AG08395 (cell line): ENCODE measurements around the gene CCDC28A.
"Not testable (repeated sequence)": the region's sequence is repeated elsewhere in the genome, so short reads cannot be mapped to it uniquely, and the experiment has no call there.

ENCODE experiments used
- DNase-seq: peaks from one replicate; pipeline ENCODE4 v3.0.0; 2012; ENCODE audit warnings: mixed read lengths, low spot score

The CCDC28A gene

DNA sequence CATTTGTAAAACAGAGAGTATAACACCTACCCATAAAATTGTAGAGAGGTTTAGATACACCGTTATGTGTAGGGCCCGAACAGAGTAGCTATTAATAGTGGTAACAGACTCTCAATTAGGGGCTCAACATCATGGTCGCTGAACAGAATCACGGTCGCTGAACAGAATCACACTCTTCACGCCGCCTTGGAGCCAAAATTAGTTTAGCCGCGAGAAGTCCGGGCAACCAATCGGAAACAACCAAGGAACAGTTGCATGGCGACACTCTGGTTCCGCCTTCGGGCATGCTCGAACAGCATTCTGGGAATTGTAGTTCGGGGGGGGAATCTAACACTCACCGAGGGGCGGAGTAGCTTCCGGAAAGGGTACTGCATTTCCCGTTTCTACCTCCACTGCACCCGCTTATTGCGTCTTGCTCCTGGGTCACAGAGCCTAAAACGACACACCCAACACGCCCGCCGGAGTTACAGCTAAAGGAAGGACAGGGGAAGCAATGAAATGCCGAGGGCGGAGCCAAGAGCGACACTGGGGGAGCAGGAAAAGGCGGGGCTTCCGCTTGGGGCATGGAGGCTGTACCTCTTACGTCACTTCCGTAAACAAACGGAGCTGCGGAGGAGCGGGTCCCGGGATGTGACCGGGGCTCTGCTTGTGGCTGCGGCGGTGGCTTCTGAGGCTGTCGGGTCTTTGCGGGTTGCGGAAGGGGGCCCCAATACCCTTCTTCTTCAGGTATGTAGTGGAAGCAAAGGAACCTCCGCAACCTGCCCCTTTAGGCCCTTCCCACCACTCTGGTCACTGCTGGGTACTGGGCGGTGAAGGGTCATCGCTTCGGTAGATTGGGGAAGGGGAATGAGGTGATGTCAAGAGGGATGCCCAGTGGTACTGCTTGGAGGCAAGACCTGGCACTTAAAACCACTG lies at the start of gene CCDC28A:
Gene CCDC28A, plus strand, starts transcription at position 593 of the 915 bp plus-strand sequence. CDS start 2,352 bp downstream, outside the sequence.
- peak; percentile 97 for DNase-seq

DNA sequence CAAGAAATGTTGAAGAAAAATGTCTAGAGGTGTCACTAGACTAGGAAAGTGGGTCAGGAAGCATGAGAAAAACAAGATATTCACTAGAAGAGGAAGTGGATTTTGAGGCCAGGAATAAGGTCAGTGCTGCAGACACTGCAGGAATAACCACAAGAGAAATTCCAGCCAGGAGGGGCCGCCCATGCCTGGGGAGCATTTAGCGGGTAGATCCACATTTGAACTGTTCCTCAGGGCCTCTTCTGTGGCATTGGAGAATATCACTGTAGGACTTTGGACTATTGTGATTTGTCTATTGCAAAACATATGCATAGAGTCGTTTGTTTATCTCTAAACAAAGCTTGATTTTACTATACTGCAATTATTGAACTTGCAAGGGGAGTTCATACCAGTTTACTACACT lies 49.6 kb upstream of the CCDC28A start:
- no peak for DNase-seq

DNA sequence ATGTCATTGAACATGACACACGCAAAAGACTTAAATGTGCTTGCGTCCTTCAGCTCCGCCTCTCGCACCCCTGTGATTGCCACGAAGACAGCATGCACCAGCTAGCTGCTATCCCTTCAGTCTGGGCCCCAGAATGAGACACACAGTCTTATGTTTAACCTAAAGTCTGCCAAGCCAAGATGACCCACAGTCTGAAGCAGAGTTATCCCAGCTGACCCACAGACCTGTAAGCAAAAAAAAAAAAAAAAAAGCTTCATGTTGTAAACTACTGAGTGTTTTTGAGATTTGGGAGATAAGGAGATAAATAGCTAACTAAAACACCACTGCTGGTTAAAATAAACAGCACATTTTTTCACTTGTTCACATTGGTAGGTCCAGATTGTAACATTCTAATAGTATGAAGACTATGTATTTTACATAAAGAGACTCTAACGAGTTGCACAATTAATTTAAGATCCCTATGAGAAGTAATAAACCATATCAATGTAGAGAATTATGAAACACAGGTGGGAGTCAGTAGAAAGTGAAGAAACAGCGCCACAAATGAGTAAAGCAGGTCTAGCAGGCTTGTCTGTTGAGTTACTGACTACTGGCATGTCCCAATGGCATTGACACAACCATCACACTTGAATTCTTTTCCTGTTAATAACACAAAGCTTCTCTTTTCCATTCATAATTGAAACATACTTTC lies 47.4 kb upstream of the CCDC28A start:
- DNase-seq, result no peak

DNA sequence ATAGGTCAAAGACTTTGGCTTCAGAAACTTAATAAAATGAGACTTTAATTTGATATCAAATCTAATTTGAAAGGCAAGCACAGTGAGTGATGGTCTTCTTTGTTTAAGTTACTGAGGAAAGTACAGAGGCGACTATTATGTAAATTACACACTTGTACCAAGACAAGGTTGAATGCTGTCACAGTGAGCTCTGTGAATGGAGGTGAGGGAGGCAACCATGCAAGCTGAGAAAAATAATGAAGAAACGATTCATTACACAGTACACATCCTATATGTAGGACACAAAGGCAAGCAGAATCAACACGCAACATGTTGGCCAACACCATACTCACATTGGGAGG lies 46.8 kb upstream of the CCDC28A start:
- no peak for DNase-seq

DNA sequence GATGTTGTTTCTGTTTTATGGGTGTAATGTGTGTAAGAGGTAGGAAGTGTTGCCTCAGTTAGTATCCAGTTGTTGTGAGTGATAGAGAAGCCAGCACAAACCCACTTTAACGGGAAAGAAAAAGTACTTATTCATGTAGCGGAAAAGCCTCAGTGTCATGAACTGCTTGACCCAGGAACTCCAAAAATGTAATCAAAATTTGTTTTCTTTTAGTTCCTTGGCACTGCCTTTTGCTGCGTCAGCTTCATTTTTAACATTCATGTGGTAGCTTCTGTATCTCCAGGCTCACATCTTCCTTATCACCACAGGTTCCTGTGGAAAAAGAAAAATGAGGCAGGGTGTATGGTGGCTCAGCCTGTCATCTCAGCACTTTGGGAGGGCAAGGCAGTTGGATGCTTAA lies 46.4 kb upstream of the CCDC28A start:
- no peak for DNase-seq

DNA sequence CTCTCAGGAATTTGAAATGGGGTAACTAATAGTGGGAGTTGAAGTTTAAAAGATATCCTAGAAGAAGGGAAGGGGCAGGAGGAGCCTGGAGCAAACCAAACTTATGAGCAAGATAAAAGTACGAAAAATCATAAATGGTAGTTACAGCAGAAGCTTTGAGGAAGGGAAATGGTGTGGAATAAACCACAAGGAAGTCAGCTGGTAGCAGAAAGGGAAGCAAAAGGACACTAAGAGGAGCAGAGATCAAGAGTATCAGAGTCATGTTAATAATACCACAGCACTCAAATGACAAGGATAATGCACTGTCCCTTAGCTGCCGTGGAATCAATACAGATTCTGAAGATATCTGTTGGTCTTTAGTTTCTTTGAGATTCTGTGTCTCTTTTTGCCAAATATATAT lies 44.9 kb upstream of the CCDC28A start:
- DNase-seq, result no peak

DNA sequence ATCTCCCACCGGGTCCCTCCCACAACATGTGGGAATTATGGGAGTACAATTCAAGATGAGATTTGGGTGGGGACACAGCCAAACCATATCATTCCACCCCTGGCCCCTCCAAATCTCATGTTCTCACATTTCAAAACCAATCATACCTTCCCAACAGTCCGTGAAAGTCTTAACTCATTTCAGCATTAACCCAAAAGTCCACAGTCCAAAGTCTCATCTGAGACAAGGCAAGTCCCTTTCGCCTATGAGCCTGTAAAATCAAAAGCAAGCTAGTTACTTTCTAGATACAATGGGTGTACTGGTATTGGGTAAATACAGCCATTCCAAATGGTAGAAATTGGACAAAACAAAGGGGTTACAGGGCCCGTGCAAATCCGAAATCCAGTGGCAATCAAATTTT lies 43.5 kb upstream of the CCDC28A start:
- DNase-seq, result not testable (repeated sequence)

DNA sequence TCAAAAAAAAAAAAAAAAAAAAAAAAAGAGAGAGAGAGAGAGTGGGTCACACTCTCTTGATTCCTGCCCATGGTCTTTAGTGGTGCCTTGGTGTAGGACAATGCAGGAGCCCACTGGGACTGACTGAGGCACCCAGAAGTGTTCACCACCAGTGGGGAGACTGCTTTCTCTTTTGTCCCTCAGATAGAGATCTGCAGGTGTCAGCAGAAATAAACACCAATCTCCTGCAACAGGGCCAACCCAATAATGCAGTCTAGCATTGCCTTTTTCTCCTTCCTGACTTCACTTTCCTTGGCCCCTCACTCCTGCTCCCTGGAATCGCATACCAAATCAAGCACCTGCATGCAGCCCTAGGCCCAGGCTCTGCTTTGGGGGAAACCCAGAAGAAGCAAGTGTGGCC lies 39.0 kb upstream of the CCDC28A start:
- DNase-seq, result no peak

DNA sequence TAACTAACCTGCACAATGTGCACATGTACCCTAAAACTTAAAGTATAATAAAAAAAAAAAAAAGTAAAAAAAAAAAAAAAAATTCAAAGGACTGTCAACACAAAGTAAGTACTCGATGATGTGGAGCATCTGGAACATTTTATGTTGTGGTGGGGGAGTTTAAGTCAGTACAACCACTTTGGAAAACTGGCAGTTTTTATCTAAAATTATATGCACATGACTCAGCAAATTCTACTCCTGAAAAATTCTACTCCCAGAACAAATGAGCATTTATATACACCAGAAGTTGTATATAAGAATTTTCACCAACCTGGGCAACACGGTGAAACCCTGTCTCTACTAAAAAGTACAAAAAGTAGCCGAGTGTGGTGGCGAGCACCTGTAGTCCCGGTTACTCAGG lies 36.9 kb upstream of the CCDC28A start:
- no peak for DNase-seq

DNA sequence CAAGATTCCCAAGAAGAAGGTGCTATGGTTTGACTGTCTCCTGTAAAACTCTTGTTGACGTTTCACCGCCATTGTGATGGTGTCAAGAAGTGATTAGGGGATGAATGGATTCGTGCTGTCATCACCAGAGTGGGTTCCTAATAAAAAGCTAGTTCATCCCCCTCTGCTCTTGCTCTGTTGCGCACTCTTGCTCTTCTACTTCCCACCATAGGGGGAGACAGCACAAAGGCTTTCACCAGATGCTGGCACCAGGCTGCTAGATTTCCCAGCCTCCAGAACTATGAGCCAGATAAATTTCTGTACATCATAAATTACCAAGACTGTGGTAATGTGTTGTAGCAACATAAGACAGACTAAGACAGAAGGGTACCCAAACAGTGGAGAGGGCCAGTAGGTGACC lies 21.6 kb upstream of the CCDC28A start:
- no peak for DNase-seq

DNA sequence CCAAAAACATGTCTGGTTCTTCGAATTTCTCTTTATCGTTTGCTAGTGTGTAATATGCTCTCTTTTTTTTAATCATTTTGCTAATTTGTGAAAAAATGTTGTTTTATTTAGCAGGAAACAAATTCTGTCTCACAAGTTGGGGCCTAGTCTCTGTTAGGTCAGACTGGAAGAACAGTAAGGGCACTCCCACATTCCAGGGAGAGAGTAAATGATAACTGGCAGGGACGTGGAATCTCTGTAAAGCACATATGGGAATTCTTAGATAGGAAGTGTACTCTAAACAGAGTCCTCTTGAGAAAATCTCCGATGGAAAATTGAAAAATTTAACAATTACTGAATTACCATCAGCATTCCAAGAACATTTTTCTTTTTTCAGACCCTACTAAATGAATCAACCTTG lies 16.4 kb upstream of the CCDC28A start:
- DNase-seq, result no peak

DNA sequence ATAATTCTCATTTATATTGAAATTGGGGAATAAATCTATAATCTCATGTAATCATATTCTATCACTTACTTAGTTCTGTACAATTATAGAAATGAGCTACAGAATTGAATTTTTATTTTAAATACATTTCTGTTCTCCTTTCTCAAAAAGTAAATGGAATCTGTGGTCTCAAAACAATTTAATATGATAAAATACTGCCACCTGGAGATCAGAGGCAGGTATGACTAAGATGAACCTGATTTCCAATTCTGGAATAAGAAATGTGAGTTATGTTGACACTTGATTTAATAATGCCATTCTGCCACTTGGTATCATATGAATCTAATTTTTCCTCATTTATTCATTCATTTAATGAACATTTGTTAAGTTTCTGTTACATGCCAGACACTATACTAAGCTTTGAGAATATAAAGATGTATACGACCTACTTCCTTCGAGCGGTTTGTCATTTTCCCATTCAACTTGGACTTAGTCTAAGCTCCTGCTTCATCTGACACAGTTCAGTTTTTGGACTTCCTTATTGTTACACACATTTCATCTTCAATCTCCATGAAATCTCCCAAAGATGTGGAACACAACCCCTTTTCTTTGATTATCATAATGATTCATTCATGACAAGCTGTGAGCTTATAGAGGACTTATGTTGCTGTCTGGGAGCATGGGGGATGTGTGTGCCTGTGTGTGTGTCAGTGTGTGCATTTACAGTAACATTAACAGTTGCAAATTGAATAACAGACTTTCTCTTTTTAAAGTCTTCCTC lies 7.5 kb upstream of the CCDC28A start:
- DNase-seq, result peak; percentile 53

DNA sequence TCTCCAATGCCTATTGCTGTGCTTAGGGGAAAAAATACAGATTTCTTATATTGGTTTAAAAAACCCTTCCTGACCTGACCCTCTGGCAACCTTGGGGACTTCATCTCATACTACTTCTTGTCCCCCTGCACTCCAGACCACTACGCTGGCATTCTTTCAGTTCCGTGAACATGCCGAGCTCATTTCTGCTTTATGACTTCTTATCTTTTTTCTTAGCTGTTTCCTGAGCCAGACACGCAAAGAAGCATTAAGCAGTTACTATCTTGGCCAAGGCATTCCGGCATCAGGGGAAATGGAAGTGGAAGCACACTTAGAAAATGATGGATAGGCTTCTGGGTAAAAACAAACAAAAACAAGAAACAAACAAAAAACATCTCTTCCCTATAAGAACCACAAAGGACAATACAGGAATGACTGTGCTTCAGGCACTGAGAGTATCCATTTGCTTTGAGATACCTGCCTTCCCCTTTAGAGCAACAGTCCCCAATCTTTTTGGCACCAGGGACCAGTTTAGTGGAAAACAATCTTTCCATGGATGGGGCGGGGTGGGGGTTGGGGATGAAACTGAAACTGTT lies 4.4 kb upstream of the CCDC28A start:
- no peak for DNase-seq

DNA sequence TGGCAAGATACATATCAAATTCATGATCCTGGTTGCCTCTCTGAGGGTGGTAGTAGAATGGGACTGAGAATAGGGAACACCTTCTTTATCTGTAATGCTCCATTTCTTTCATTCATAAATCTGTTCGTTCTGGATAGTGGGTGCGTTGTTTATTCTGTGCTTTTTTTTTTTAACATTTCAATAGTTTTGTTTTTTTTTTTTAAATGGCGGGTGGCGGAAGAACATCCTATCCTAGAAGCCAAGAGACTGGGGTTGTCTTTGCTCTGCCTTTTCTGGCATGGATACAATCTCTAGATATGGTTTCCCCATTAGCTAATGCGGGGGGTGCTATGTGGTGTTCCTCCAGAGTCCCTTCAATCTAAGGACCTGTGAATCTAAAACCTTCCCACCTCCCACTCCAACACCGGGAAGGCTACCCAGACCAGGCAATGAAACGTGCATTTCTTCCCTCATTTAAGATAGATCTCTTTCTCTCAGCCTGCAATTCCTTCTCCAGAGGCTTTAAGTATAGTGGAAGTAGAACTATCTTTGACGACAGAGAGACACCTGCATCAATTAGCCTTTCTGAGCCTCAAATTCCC lies 883 bp upstream of the CCDC28A start:
- DNase-seq, result no peak

DNA sequence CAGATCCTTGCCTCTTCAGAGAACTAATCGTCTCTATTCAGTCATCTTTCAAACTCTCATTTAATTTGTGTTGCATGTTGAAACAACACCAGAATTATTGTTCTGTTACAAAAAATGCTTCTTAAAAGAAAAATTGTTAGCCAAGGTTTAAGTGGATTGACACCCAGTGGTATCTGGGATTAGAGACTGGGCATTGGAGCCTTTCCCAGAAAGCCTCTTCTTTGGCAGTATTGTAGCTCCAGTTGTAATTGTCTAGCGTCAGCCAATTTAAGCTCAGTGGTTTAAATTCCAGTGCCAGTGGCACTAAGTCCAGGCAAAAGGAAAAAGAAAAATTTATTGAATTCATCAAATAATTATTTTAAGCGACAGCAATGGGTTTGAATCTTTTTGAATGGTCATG lies 801 bp downstream of the CCDC28A start:
- DNase-seq, result peak; percentile 12

DNA sequence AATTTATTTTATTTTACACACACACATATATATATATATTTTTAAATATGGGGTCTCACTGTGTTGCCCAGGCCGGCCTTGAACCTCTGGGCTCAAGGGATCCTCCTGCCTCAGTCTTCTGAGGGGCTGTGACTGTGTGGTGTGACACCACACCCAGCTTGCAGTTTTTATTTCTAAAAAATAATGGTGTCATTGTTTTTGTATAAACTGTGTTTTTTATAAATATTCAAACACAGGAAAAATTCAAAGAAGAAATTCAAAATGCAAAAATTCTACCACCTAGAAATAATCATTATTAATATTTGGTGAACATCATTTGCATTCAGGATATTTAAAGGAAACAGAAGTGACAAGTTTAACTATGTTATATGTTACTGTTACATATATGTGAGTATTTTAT lies 3.1 kb downstream of the CCDC28A start:
- no peak for DNase-seq

DNA sequence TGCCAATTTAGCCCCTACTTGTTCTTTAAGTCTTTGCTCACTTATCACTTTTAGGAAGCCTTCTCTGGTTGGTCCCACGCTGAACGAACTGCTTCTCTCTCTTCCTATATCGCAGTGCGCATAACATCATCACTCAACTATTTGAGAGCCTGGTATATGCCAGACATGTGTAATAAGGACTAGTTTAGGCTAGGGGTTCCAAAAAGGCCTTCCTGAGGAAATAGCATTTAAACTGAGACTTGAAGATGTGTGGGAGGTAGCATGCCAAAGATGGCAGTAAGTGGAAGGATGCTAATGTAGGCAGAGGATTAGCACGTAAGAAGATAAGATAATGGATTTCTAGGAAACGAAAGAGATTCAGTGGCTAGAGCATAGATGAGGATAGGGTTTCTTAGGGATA lies 4.8 kb downstream of the CCDC28A start:
- no peak for DNase-seq

DNA sequence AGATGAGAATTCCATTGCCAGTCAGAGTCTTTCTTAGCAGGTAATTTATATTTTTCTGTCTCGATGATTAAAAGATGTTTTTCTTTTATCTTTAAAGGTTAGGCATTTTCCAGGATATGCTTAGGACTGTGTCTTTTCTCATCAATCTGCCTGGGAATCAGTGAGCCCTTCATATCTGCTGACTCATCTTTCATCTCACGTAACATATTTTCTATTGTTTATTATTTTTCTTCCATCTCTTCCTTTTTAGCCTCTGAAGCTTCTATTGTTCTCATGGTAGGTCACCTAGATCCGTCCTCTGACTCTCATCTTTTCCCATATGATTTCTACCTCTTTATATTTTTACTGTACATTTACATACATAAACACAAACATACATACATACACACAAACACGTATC lies 8.7 kb downstream of the CCDC28A start:
- DNase-seq, result no peak

DNA sequence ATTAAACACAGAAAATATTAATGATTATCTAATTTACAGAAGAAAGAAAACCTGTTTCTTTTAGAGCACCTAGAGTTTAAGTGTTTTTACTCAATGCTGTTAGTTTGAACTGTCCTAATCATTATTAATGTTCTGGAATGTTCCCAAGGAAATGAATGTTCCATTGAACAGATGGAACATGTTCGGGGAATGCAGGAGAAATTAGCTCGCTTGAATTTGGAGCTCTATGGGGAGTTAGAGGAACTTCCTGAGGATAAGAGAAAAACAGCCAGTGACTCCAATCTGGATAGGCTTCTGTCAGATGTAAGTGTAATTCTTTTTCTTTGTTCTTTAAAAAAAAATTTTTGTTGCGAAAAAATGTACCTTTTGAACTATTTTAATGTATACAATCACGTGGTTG lies 11.5 kb downstream of the CCDC28A start:
- DNase-seq, result no peak

DNA sequence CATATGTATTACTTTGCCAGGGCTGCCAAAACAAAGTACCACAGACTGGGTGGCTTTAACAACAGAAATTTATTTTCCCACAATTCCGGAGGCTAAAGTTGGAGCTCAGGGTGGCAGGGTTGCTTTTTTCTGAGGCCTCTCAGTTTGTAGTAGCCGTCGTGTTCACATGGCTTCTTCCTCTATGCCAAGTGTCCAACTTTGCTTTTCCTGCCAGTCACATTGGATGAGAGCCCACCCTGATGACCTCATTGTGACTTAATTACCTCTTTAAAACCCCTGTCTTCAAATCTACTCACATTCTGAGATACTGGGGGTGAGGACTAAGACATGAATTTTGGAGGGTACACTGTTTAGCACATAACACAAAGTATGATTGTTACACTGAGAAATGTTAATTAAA lies 12.4 kb downstream of the CCDC28A start:
- DNase-seq, result no peak

DNA sequence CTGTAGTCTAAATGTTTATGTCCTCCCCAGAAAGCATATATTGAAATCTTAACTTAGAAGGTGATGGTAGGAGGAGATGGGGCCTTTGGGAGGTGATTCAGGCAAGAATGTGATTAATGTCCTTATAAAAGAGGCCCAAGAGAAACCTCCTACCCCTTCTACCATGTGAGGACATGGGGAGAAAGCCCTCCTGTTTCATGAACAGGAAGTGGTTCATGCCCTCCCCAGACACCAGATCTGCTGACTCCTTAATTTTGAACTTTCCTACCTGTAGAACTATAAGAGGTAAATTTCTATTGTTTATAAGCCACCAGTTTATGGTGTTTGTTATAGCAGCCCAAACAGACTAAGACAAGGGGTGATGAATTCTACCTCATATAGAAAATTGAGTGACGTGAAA lies 13.6 kb downstream of the CCDC28A start:
- no peak for DNase-seq
